BJ (cell line): ENCODE results near the gene RAB22A. TPM values are rescaled to one million over a fixed set of nuclear protein-coding genes. Genes with fewer than 3 reads are reported as not detected.

Source experiments
- CTCF ChIA-PET: fragments of 350-600 bp; formaldehyde crosslinking; extraction: SDS; loops from one replicate; lab custom pipeline; 2021; ENCODE audit warnings: antibody characterized with exemption, inconsistent platforms; lab: Yijun Ruan, JAX
- POLR2A ChIA-PET: fragments of 300-600 bp; sonication (Branson Sonifier 250); formaldehyde crosslinking; extraction: SDS; loops from one replicate; lab custom pipeline; 2021; ENCODE audit warnings: antibody characterized with exemption; lab: Charles Lee
- DNase-seq: peaks from one replicate; pipeline ENCODE4 v3.0.0-alpha.2; 2011; ENCODE audit warnings: low read depth
- H3K27me3 ChIP-seq: 2 replicates; pipeline ENCODE4 v1.6.0; 2011; ENCODE audit warnings: low read length; ENCODE audit not compliant: control insufficient read depth, insufficient read depth
- H3K36me3 ChIP-seq: 2 replicates; pipeline ENCODE4 v1.5.1; 2011; ENCODE audit warnings: low read length; ENCODE audit not compliant: control insufficient read depth, insufficient read depth
- H3K4me3 ChIP-seq: 2 replicates; pipeline ENCODE4 v1.5.1; 2011; ENCODE audit warnings: low read depth, mild to moderate bottlenecking, control low read depth, low read length
- polyA plus RNA-seq: library from polyadenylated mRNA; depleted of rRNA; stranded (reverse); fragments of >200 nt; gene quantifications from 2 replicates; pipeline ENCODE4 v1.2.3, GENCODE V29; 2011
- TF ChIP-seq, protein P1 (sequence below): IDR thresholded peaks from 2 replicates; pipeline ENCODE4 v1.5.1; 2011; ENCODE audit warnings: low read depth, mild to moderate bottlenecking, control low read depth, inconsistent platforms, low read length, moderate library complexity; ENCODE audit not compliant: insufficient read depth

RAB22A gene
- polyA plus RNA-seq, 1 experiment = 7.8 TPM

- Histone ChIP-seq H3K36me3 (no peaks in the 10 kb centered on the region), H3K27me3 (no peaks in the 10 kb centered on the region), H3K4me3 (no peak overlapping the region)
- TF ChIP-seq, protein P1, sequence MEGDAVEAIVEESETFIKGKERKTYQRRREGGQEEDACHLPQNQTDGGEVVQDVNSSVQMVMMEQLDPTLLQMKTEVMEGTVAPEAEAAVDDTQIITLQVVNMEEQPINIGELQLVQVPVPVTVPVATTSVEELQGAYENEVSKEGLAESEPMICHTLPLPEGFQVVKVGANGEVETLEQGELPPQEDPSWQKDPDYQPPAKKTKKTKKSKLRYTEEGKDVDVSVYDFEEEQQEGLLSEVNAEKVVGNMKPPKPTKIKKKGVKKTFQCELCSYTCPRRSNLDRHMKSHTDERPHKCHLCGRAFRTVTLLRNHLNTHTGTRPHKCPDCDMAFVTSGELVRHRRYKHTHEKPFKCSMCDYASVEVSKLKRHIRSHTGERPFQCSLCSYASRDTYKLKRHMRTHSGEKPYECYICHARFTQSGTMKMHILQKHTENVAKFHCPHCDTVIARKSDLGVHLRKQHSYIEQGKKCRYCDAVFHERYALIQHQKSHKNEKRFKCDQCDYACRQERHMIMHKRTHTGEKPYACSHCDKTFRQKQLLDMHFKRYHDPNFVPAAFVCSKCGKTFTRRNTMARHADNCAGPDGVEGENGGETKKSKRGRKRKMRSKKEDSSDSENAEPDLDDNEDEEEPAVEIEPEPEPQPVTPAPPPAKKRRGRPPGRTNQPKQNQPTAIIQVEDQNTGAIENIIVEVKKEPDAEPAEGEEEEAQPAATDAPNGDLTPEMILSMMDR = no peak
- CTCF ChIA-PET = no interaction called here
- DNase-seq = no peak
- POLR2A ChIA-PET = no interaction called here
Measured at GRCh38 chr20:58277578-58278472, 31.7 kb upstream of the RAB22A start.

GRCh38 chr20:58286729-58287128 is 22.8 kb upstream of the RAB22A start:
- Histone ChIP-seq H3K27me3 (no peaks in the 10 kb centered on the region), H3K4me3 (no peak overlapping the region), H3K36me3 (no peaks in the 10 kb centered on the region; the same call in 1 of the 2 replicates)
- TF ChIP-seq, protein P1 = no peak
- ChIA-PET POLR2A (no interaction called here), CTCF (no interaction called here)
- DNase-seq = no peak

DNA sequence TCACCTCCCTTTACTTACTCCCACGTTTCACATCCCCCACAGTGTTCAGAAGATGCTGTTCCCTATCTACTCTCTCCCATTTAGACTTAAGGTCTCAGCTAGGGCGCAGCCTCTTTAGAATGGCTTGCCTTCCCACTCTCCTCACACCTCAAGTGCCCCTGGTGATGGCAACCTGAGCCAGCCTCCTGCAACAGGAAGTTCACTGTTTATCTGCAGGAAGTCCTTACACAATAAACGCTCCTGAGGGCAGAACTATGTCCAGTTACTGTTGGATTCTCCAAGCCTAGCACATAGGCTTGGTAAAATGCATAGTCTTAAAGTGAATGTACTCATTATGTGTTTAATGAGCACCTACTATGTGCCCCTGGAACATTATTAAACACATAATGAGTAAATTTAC is 21.9 kb upstream of the RAB22A start:
- Histone ChIP-seq H3K27me3 (no peaks in the 10 kb centered on the region), H3K4me3 (no peak overlapping the region), H3K36me3 (no peaks in the 10 kb centered on the region; the same call in 1 of the 2 replicates)
- POLR2A ChIA-PET = no interaction called here
- DNase-seq = no peak
- CTCF ChIA-PET = interaction anchor here (0.7 kb wide), 1 partner anchor 10 kb away, joined by 3 read pairs; no protein-coding TSS in a partner anchor
- TF ChIP-seq, protein P1 = no peak

- ChIA-PET CTCF (no interaction called here), POLR2A (no interaction called here)
- Histone ChIP-seq H3K36me3 (no peaks in the 10 kb centered on the region; the same call in 1 of the 2 replicates), H3K4me3 (no peak overlapping the region), H3K27me3 (no peaks in the 10 kb centered on the region)
- TF ChIP-seq, protein P1 = no peak
- DNase-seq = no peak
Measured at GRCh38 chr20:58289143-58289542, 20.4 kb upstream of the RAB22A start.

DNA sequence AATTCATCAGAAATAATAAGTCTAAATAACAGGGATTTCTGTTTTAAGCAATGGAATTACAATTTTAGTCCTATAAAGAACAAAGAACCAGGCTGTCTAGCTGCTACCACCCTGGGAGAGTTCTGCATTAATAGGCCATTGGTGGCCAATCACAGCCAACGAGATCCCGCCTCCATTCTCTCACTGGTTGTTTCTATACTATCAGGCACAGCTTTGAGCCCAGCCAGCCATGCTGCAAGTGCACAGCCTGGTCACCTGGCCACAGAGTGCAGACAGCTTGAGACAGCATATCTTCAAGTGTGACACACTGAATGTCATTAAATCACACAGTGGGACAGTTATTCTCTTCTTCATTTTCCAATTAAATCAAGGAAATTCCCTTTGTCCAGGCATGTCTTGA is 16.1 kb upstream of the RAB22A start:
- Histone ChIP-seq H3K36me3 (no peaks in the 10 kb centered on the region; the same call in 1 of the 2 replicates), H3K27me3 (no peaks in the 10 kb centered on the region), H3K4me3 (no peak overlapping the region)
- CTCF ChIA-PET = no interaction called here
- TF ChIP-seq, protein P1 = no peak
- no peak for DNase-seq
- POLR2A ChIA-PET = no interaction called here
